Activated CD8-positive, alpha-beta memory T cell treated with anti-CD3 and anti-CD28 coated beads, Interleukin-2, amount 10 ng/mL, durations not matched to agents 7 days and 5 days (primary cell): ENCODE results near the gene AADACL3. TPM values are rescaled to one million over a fixed set of nuclear protein-coding genes. Genes with fewer than 3 reads are reported as not detected.

ENCODE experiments used
- ATAC-seq: fragments of 150-1000 bp; cut with Tn5 transposase; one replicate; pipeline ENCODE4 v1.10.0; 2021; ENCODE audit warnings: moderate library complexity
- CTCF ChIA-PET: fragments of 350-600 bp; sonication (Branson Sonifier 250); formaldehyde crosslinking; loops from one replicate; lab custom pipeline; 2021; ENCODE audit warnings: antibody characterized with exemption; lab: Charles Lee
- DNase-seq: peaks from one replicate; pipeline ENCODE4 v3.0.0-alpha.2; 2020
- H3K27ac Mint-ChIP-seq: one replicate; pipeline ENCODE4 v1.8.0; 2021; ENCODE audit warnings: mild to moderate bottlenecking, mixed read lengths
- H3K27me3 Mint-ChIP-seq: one replicate; pipeline ENCODE4 v1.8.0; 2021; ENCODE audit warnings: mixed read lengths
- H3K36me3 Mint-ChIP-seq: one replicate; pipeline ENCODE4 v1.8.0; 2021; ENCODE audit warnings: mild to moderate bottlenecking, mixed read lengths
- H3K4me1 Mint-ChIP-seq: one replicate; pipeline ENCODE4 v1.8.0; 2021; ENCODE audit warnings: mixed read lengths
- H3K4me3 Mint-ChIP-seq: one replicate; pipeline ENCODE4 v1.8.0; 2021; ENCODE audit warnings: mild to moderate bottlenecking, moderate library complexity, mixed read lengths
- H3K9me3 Mint-ChIP-seq: one replicate; pipeline ENCODE4 v1.8.0; 2022; ENCODE audit warnings: low read depth, mixed read lengths
- total RNA-seq, 2 experiments: library from RNA; stranded (reverse); gene quantifications; one replicate each; pipeline ENCODE4 v1.2.3, GENCODE V29; 2021

The AADACL3 gene
- total RNA-seq, 2 experiments from 2014 or later = not detected

GRCh38 chr1:12763479-12763878 lies 47.6 kb downstream of the AADACL3 start:
- ATAC-seq (no peak), DNase-seq (no peak)
- Mint-ChIP-seq H3K36me3 (no peaks in the 10 kb centered on the region), H3K9me3 (no peaks in the 10 kb centered on the region), H3K4me3 (no peak overlapping the region), H3K4me1 (no peaks in the 10 kb centered on the region), H3K27me3 (peaks cover 21% of the 10 kb centered on the region), H3K27ac (no peak overlapping the region)
- CTCF ChIA-PET = no interaction called here

- ATAC-seq (no peak), DNase-seq (no peak)
- no peak overlapping the region for H3K27ac Mint-ChIP-seq
- CTCF ChIA-PET = interaction anchor here (0.9 kb wide), 1 partner anchor 20 kb away, joined by 3 read pairs; no protein-coding TSS in a partner anchor
- H3K9me3 Mint-ChIP-seq = no peaks in the 10 kb centered on the region
- no peak overlapping the region for H3K4me3 Mint-ChIP-seq
- H3K36me3 Mint-ChIP-seq = no peaks in the 10 kb centered on the region
- H3K27me3 Mint-ChIP-seq = peaks cover 21% of the 10 kb centered on the region
- H3K4me1 Mint-ChIP-seq = no peaks in the 10 kb centered on the region
Observed at GRCh38 chr1:12764016-12764415, 48.1 kb downstream of the AADACL3 start.

DNA sequence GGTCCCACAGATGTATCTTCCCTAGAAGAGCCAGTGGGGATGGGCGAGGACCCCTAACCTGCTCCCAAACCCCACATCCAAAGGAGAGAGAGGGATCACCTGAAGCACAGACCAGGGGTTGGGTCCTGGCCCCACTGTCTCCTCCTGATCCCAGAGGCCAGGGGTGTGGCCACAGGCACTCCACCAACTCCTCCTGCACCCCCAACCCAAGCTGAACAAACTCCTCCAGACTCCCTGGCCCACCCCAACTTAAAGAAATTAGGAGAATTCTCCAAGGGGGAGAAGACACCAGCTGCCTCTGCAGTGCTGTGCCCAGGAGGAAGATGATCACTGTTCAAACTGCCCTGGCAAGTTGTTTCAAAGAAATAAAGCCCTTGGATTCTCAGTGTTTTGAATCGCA lies 53.1 kb downstream of the AADACL3 start:
- H3K27ac Mint-ChIP-seq = no peak overlapping the region
- DNase-seq (no peak), ATAC-seq (no peak)
- H3K9me3 Mint-ChIP-seq = no peaks in the 10 kb centered on the region
- CTCF ChIA-PET = no interaction called here
- peaks cover 27% of the 10 kb centered on the region for H3K27me3 Mint-ChIP-seq
- no peak overlapping the region for H3K4me3 Mint-ChIP-seq
- no peaks in the 10 kb centered on the region for H3K4me1 Mint-ChIP-seq
- H3K36me3 Mint-ChIP-seq = no peaks in the 10 kb centered on the region

DNA sequence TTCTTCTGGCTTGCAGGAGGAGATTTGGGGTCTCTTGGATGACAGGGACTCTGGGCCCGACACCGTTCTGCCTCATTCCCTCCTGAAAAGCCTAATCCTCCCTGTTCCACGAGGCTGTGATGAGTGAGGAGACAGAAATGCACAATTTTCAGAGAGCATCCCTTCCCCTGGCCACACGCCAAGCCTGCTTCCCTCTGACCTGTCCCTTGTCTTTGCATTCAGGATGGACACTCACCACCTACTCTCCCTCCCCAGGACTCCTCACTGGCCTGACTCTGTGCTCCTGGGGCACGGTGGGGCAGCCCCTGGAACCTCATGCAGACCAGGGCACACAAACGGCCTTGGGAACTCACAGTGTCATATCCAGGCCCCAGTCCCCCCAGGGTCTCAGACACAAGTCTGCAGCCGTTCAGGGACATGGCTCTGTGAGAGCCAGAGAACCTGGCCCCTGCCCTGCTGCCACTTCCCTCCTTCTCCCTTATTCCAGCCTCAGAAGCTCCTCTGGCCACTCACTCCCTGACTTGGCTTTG lies 54.1 kb downstream of the AADACL3 start:
- Mint-ChIP-seq H3K27ac (no peak overlapping the region), H3K36me3 (no peaks in the 10 kb centered on the region)

GRCh38 chr1:12770620-12771019 lies 54.7 kb downstream of the AADACL3 start:
- H3K4me1 Mint-ChIP-seq = no peaks in the 10 kb centered on the region
- ATAC-seq (no peak), DNase-seq (no peak)
- H3K9me3 Mint-ChIP-seq = no peaks in the 10 kb centered on the region
- CTCF ChIA-PET = no interaction called here
- no peak overlapping the region for H3K4me3 Mint-ChIP-seq
- H3K27ac Mint-ChIP-seq = no peak overlapping the region
- peaks cover 27% of the 10 kb centered on the region for H3K27me3 Mint-ChIP-seq
- no peaks in the 10 kb centered on the region for H3K36me3 Mint-ChIP-seq

More for the DNA sequence above, 54.1 kb downstream of the AADACL3 start:
- CTCF ChIA-PET = no interaction called here
- DNase-seq = no peak
- no peaks in the 10 kb centered on the region for H3K4me1 Mint-ChIP-seq
- H3K4me3 Mint-ChIP-seq = no peak overlapping the region
- H3K27me3 Mint-ChIP-seq = peaks cover 27% of the 10 kb centered on the region
- no peak for ATAC-seq
- H3K9me3 Mint-ChIP-seq = no peaks in the 10 kb centered on the region

- Mint-ChIP-seq H3K27me3 (peaks cover 23% of the 10 kb centered on the region), H3K36me3 (no peaks in the 10 kb centered on the region), H3K4me3 (no peak overlapping the region), H3K9me3 (no peaks in the 10 kb centered on the region), H3K4me1 (no peaks in the 10 kb centered on the region), H3K27ac (no peak overlapping the region)
- no peak for DNase-seq
- CTCF ChIA-PET = no interaction called here
- ATAC-seq = no peak
Observed at GRCh38 chr1:12771186-12771585, 55.3 kb downstream of the AADACL3 start.

GRCh38 chr1:12772520-12772919 lies 56.6 kb downstream of the AADACL3 start:
- ATAC-seq (no peak), DNase-seq (no peak)
- Mint-ChIP-seq H3K27ac (no peak overlapping the region), H3K36me3 (no peaks in the 10 kb centered on the region), H3K27me3 (peaks cover 15% of the 10 kb centered on the region), H3K9me3 (no peaks in the 10 kb centered on the region), H3K4me1 (no peaks in the 10 kb centered on the region), H3K4me3 (no peak overlapping the region)
- CTCF ChIA-PET = no interaction called here

DNA sequence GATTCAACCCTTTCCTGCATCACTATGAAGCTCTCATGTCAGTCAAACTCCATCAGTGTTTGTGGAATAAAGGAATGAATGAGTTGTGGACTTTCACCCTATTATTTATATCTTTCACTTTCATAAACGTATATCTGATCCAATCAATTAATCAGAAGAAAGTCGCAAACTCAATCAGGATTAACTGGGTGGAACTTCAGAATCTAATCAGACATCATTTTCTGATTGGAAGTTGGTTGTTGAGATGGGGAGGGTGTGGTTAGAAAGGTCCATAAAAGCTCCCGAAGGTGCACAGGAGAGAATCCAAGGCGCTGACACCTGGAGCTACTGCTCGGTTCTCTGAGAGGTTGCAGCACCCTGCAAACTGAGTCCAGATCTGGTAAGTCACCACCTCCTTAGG lies 57.5 kb downstream of the AADACL3 start, which contains the start of gene PRAMEF12:
TSS of gene PRAMEF12 (plus strand) at position 301 of the 400 bp plus-strand sequence. CDS start 1,130 bp downstream, outside the sequence.
- Mint-ChIP-seq H3K4me1 (no peaks in the 10 kb centered on the region), H3K27me3 (peaks cover 9% of the 10 kb centered on the region)

GRCh38 chr1:12774801-12775345 lies 59.0 kb downstream of the AADACL3 start:
- Mint-ChIP-seq H3K27ac (no peak overlapping the region), H3K36me3 (no peaks in the 10 kb centered on the region), H3K4me1 (no peaks in the 10 kb centered on the region), H3K4me3 (no peak overlapping the region), H3K27me3 (peaks cover 14% of the 10 kb centered on the region), H3K9me3 (no peaks in the 10 kb centered on the region)
- ATAC-seq = no peak
- CTCF ChIA-PET = interaction anchor here (1.1 kb wide), 1 partner anchor 116 kb away, joined by 3 read pairs; no protein-coding TSS in a partner anchor
- DNase-seq = no peak

More for the DNA sequence above, 57.5 kb downstream of the AADACL3 start, which contains the start of gene PRAMEF12:
- no peak within 1 kb of the TSS for H3K27ac Mint-ChIP-seq
- ATAC-seq (no peak), DNase-seq (no peak)
- H3K9me3 Mint-ChIP-seq = no peaks in the 10 kb centered on the region
- CTCF ChIA-PET = no interaction called here
- H3K36me3 Mint-ChIP-seq = no peaks in the 10 kb centered on the region
- H3K4me3 Mint-ChIP-seq = no peak within 1 kb of the TSS

- DNase-seq (no peak), ATAC-seq (no peak)
- H3K9me3 Mint-ChIP-seq = no peaks in the 10 kb centered on the region
- H3K27me3 Mint-ChIP-seq = peaks cover 13% of the 10 kb centered on the region
- no peak overlapping the region for H3K4me3 Mint-ChIP-seq
- CTCF ChIA-PET = interaction anchor here (1.1 kb wide), 1 partner anchor 117 kb away, joined by 3 read pairs; no protein-coding TSS in a partner anchor
- H3K36me3 Mint-ChIP-seq = no peaks in the 10 kb centered on the region
- no peak overlapping the region for H3K27ac Mint-ChIP-seq
- no peaks in the 10 kb centered on the region for H3K4me1 Mint-ChIP-seq
Observed at GRCh38 chr1:12775443-12775842, 59.5 kb downstream of the AADACL3 start.

GRCh38 chr1:12776801-12777557 lies 61.1 kb downstream of the AADACL3 start:
- Mint-ChIP-seq H3K4me3 (no peak overlapping the region), H3K36me3 (no peaks in the 10 kb centered on the region), H3K4me1 (no peaks in the 10 kb centered on the region), H3K27me3 (peaks cover 9% of the 10 kb centered on the region), H3K27ac (no peak overlapping the region), H3K9me3 (no peaks in the 10 kb centered on the region)
- DNase-seq (no peak), ATAC-seq (no peak)
- CTCF ChIA-PET = no interaction called here
